ENCODE measurements around the gene LDLR. TPM values are rescaled to one million over a fixed set of nuclear protein-coding genes. Genes with fewer than 3 reads are reported as not detected.
"Not testable (repeated sequence)": the region's sequence is repeated elsewhere in the genome, so short reads cannot be mapped to it uniquely, and the experiment has no call there.

The LDLR gene
- polyA plus RNA-seq, 12 donors, result 14.3 to 33.0 (median 22.2) TPM; not detected in 1

- peak; percentile 77 for DNase-seq
These were observed 49.5 kb downstream of the LDLR start for GRCh38 chr19:11138601-11139300.

DNA sequence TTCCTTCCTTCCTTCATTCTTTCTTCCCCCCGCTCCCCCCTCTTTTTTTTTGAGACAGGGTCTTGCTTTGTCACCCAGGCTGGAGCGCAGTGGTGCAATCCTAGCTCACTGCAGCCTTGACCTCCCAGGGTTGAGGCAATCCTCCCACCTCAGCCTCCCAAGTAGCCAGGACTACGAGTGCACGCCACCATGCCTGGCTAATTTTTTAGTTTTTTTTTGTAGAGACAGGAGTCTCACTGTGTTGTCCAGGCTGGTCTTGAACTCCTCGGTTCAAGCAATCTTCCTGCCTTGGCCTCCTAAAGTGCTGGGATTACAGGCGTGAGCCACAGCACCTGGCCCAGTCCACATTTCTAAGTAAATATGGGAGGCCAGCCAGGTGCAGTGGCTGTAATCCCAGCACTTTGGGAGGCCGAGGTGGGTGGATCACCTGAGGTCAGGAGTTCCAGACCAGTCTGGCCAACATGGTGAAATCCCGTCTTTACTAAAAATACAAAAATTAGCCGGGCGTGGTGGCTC lies 50.8 kb downstream of the LDLR start:
- DNase-seq, result not testable (repeated sequence)

DNA sequence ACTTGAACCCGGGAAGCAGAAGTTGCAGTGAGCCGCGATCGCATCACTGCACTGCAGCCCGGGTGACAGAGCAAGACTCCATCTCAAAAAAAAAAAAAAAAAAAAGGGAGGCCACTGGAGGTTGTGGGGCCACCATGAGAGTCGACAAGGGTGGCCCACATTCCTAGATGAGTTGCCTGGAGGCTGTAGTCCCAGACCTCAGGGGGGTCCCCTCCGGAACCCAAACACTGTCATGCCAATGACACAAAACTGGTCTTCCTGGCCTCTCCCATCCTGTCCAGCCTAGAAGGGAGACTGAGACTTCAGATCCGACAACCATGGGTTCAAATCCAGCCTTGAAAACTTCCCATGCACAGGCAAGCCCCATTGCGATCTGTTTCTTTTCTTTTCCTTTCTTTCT lies 51.6 kb downstream of the LDLR start:
- DNase-seq, result no peak

GRCh38 chr19:11141937-11142527 lies 52.8 kb downstream of the LDLR start:
- no peak for DNase-seq

- DNase-seq, result peak; percentile 86
These were observed 53.4 kb downstream of the LDLR start for GRCh38 chr19:11142528-11143171.

- DNase-seq, result no peak
These were observed 56.3 kb downstream of the LDLR start for GRCh38 chr19:11145536-11145924.

- DNase-seq, result no peak
These were observed 58.7 kb downstream of the LDLR start for GRCh38 chr19:11148001-11148400.

DNA sequence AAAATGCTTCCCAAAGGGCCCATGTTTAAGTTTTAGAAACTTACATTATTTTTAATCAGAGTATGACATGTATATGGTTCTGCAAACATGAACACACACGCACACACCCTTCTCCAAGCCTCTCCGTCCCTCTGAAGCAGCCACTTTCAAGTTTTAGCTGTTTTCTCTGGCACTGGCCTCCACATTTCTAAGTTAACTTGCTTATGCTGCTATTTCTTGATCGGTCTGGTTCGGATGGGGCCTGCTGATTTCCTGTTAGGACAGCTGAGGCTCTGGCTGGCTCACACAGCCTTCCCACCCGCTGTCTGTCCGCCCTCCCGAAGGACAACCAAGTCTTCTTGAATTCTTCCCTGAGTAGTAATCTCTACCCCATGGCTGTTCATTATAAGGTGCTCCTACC lies 61.9 kb downstream of the LDLR start:
- DNase-seq, result peak; percentile 79

GRCh38 chr19:11152318-11153062 lies 63.2 kb downstream of the LDLR start:
- DNase-seq, result no peak

GRCh38 chr19:11154683-11155047 lies 65.4 kb downstream of the LDLR start:
- no peak for DNase-seq

DNA sequence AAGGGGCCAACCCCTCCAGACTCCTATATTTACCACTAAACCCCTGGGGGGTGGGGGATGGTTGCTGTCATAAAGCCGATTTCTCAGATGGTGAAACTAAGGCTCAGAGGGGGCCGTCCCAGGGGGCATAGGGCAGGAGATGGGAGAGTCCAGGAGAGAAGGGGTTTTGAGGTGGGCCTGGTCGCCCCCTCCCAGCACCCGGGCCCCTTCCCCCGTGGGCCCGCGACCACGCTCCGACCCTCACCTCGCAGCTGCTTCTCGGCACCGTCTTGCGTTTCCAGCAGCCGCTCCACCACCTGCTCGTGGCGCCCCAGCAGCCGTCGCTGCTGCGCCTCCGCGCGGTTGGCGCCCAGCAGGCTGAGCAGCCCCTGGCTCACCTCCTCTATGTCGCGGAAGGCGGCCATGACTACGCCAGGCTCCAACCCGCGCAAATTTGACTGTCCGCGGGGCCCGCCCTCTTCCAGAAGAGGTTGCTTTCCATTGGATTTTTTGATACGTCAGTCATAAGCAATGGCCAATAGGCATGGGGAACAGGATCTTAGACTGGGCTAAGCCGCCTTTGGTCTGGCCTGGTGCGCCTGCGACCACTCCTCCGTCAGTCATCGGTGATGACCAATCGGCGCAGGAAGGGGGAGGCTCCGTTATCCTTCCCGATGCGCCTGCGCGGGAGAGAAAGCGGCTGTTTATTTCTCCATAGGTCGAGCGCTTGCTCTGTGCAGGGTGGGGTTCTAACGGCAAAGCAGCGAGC lies 66.3 kb downstream of the LDLR start, which contains the start of gene SPC24:
TSS of gene SPC24 (minus strand) at position 410 of the 748 bp plus-strand sequence. CDS start at position 404, 6 bp downstream.
- DNase-seq, result peak; percentile 98

GRCh38 chr19:11159598-11160439 lies 70.6 kb downstream of the LDLR start:
- no peak for DNase-seq

- not testable (repeated sequence) for DNase-seq
These were observed 71.1 kb downstream of the LDLR start for GRCh38 chr19:11160440-11160768.

GRCh38 chr19:11164296-11164695 lies 75.0 kb downstream of the LDLR start:
- DNase-seq, result no peak

GRCh38 chr19:11164879-11165406 lies 75.7 kb downstream of the LDLR start:
- DNase-seq, result peak; percentile 93

DNA sequence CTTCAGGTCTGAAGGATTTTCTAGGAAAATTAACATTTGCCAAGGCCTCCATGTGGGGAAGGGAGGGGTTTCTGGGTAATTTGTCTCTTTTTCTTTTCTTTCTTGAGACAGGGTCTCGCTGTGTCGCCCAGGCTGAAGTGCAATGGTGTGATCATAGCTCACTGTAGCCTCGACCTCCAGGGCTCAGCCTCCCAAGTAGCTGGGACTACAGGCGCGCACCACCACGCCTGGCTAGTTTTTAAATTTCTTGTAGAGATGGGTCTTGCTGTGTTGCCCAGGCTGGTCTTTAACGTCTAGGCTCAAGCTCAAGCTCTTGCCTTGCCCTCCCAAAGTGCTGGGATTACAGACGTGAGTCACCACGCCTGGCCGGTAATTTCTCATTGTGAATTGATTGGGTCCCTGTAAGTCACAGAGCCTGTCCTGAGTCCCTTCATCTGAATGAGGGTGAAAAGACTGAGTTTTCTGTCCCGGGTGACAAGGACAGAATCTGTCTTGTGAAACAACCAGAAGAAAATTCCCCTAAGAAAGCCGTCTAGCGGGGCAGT lies 76.3 kb downstream of the LDLR start:
- no peak for DNase-seq

DNA sequence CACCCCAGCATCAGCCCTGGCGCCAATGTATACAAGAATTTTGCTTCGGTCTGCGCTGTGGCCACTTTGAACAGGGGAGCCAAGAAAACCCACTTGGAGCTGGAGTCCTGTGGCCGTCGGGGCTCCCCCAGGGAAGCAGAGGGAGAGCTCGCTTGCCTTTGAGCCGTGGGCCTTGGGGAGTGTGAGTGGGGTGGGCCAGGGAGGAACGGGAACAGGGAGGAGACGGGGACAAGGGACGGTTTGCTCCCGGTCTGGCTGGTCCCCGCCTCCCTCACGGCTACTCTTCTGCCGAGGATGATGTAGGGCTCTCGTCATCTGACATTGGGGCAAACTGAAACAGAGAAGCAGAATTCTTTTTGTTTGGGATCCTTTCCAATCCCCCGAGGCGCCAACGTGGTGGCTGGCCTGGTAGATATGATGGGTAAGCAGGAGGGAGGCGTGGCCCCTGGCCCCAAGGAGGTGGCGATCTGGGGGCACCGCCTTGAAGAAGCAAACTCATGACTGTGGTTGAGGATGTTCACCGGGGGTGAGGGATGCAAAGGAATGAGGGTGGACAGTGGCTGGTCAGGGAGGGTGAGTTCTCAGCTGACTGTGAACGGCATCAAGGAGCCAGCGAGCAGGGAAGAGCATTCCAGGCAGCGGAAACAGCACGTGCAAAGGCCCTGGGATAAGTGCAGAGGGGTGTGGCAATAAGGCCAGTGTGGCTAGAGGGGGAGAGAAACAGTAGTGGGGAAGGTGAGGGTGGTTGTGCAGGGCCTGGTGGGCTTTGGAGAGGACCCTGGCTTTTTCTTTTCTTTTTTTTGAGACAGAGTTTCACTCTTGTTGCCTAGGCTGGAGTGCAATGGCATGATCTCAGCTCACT lies 77.2 kb downstream of the LDLR start:
- DNase-seq, result no peak

DNA sequence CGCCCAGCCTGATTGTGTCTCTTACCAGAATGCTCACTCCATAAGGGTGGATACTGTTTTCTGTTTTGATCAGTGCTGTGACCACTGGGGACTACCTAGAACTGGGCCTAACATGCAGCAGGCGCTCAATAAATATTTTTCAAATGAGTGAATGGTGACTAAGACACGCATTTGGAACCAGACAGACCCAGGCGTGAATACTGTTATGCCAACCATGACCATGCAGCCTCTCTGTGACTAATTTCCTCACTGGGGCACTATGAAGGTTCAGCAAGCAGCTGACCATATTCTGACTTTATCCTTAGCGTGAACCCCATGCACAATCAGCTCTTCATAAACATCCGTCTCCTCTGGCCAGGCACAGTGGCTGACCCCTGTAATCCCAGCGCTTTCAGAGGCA lies 79.3 kb downstream of the LDLR start:
- DNase-seq, result no peak
